IPS-NIHi7 (cell line): ENCODE results near the gene CYBA.

Experiments
- DNase-seq: peaks from one replicate; pipeline ENCODE4 v3.0.0; 2012; ENCODE audit warnings: mixed read lengths; ENCODE audit errors: extremely low spot score

CYBA gene

GRCh38 chr16:88593910-88594309 is 56.9 kb downstream of the CYBA start:
- no peak for DNase-seq

- DNase-seq = no peak
These were observed 57.4 kb downstream of the CYBA start for GRCh38 chr16:88593489-88593888.
